ENCODE data around the gene TSHR. TPM values are rescaled to one million over a fixed set of nuclear protein-coding genes. Genes with fewer than 3 reads are reported as not detected.

The TSHR gene
- total RNA-seq, 4 donors from 2014 or later: 0.62 to 0.73 TPM; not detected in 2

GRCh38 chr14:81170104-81170828 lies 214.8 kb downstream of the TSHR start:
- intact Hi-C loops (cut with DNase I; ENCODE audit: low total_unique reads): no loop called here

DNA sequence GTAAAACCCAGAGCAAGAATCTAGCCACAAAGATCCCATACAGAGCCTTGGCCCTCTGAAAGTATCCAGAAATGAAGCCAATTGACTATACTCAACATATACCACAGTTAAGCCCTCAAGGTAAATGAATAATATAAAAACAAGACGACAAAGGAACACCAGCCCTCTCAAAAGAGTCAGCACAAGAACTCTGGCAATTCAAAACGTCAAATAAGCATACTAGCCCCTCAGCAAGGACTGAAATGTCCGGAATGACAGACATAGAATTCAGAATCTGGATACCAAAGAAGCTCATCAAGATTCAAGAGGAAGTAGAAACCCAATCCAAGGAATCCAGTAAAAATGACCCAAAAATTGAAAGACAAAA lies 215.4 kb downstream of the TSHR start:
- H3K9me3 ChIP-seq: no peaks in the 10 kb centered on the region
- intact Hi-C loops (cut with DNase I; ENCODE audit: low total_unique reads): no loop called here
- no peak for TF ChIP-seq CTCF (IDR thresholded peaks at IDR 0.05)
- TF ChIP-seq POLR2A (IDR thresholded peaks at IDR 0.05): no peak
- no peaks in the 10 kb centered on the region for H3K4me1 ChIP-seq
- H3K27ac ChIP-seq: peak overlapping the region; percentile 94 to 96
- no peak for DNase-seq
- H3K4me3 ChIP-seq: no peak overlapping the region
- no peaks in the 10 kb centered on the region for H3K36me3 ChIP-seq
- no peaks in the 10 kb centered on the region for H3K27me3 ChIP-seq

More at GRCh38 chr14:81170104-81170828, 214.8 kb downstream of the TSHR start:
- peak; percentile 89 to 94 for DNase-seq
- peak overlapping the region; percentile 64 to 75 for H3K4me3 ChIP-seq
- H3K27me3 ChIP-seq: no peaks in the 10 kb centered on the region
- TF ChIP-seq POLR2A (IDR thresholded peaks at IDR 0.05) (peak; percentile 55 to 70), CTCF (IDR thresholded peaks at IDR 0.05) (peak; percentile 80 to 90 (median 86))
- H3K36me3 ChIP-seq: no peaks in the 10 kb centered on the region
- H3K9me3 ChIP-seq: no peaks in the 10 kb centered on the region
- no peaks in the 10 kb centered on the region for H3K4me1 ChIP-seq
- peak overlapping the region; percentile 94 to 96 for H3K27ac ChIP-seq

GRCh38 chr14:81172353-81172752 lies 216.9 kb downstream of the TSHR start:
- no peaks in the 10 kb centered on the region for H3K36me3 ChIP-seq
- no peak for DNase-seq
- no peaks in the 10 kb centered on the region for H3K9me3 ChIP-seq
- no peaks in the 10 kb centered on the region for H3K27me3 ChIP-seq
- no peak overlapping the region for H3K27ac ChIP-seq
- no peak for TF ChIP-seq POLR2A (IDR thresholded peaks at IDR 0.05)
- TF ChIP-seq CTCF (IDR thresholded peaks at IDR 0.05): no peak
- H3K4me1 ChIP-seq: no peaks in the 10 kb centered on the region
- intact Hi-C loops (cut with DNase I; ENCODE audit: low total_unique reads): no loop called here
- no peak overlapping the region for H3K4me3 ChIP-seq

- H3K4me3 ChIP-seq: no peak overlapping the region
- H3K9me3 ChIP-seq: no peaks in the 10 kb centered on the region
- DNase-seq: no peak
- no peaks in the 10 kb centered on the region for H3K4me1 ChIP-seq
- no peak for TF ChIP-seq POLR2A (IDR thresholded peaks at IDR 0.05)
- TF ChIP-seq CTCF (IDR thresholded peaks at IDR 0.05): no peak
- no peaks in the 10 kb centered on the region for H3K36me3 ChIP-seq
- no peaks in the 10 kb centered on the region for H3K27me3 ChIP-seq
- intact Hi-C loops (cut with DNase I; ENCODE audit: low total_unique reads): no loop called here
- no peak overlapping the region for H3K27ac ChIP-seq
Observed at GRCh38 chr14:81172881-81173280, 217.5 kb downstream of the TSHR start.

- no peaks in the 10 kb centered on the region for H3K9me3 ChIP-seq
- peak overlapping the region; percentile 49 to 69 for H3K27ac ChIP-seq
- no peaks in the 10 kb centered on the region for H3K4me1 ChIP-seq
- no peak for DNase-seq
- no peaks in the 10 kb centered on the region for H3K36me3 ChIP-seq
- H3K4me3 ChIP-seq: no peak overlapping the region
- TF ChIP-seq POLR2A (IDR thresholded peaks at IDR 0.05) (no peak), CTCF (IDR thresholded peaks at IDR 0.05) (no peak)
- intact Hi-C loops (cut with DNase I; ENCODE audit: low total_unique reads): no loop called here
- no peaks in the 10 kb centered on the region for H3K27me3 ChIP-seq
Observed at GRCh38 chr14:81176241-81176640, 220.8 kb downstream of the TSHR start.
